Glomerular visceral epithelial cell (primary cell): ENCODE results near the gene POLG2.
A peak's percentile ranks its signal among the peaks of the same experiment; 100 is the strongest.
"Not testable (repeated sequence)": the region's sequence is repeated elsewhere in the genome, so short reads cannot be mapped to it uniquely, and the experiment has no call there.

Source experiments
- DNase-seq: peaks from one replicate; pipeline ENCODE4 v3.0.0-alpha.2; 2016; ENCODE audit errors: extremely low spot score

The POLG2 gene

DNA sequence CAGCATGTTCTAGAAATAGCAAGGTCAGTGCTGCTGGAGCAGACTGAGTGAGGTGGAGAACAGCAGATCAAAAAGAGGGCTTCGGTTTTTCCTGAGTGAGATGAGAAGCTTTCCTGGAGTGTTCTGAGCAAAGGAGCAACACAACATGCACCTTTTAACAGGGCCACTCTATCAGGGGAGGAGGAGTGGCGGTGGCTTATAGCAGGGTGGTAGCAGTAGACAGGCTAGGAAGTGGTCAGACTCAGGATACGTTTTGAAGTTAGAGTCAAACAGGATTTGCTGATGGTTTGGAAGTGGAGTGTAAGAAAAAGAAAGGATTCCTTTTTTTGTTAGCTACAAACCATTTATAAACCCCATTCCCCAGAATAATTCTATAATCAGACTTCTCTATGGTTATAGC, 12.5 kb downstream of the POLG2 start:
- no peak for DNase-seq

GRCh38 chr17:64480951-64481350, 15.9 kb downstream of the POLG2 start:
- no peak for DNase-seq

DNA sequence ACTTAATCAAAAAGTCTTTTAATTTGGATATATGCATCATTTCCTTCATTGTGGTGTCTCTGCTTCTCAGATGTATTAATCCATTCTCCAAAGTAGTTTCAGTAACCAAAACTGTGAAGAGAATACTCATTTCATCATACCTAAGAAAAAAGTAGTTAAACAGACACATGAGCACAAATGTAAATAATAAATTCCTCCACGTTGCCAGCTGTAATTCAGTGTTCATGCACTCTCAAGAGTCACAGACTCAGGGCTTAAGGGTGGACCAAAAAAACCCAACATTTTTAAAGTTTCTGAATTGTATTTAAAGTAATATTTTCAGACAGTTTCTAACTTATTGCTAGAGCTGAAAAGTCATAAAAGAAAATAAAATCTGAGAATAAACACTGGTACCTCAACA, 19.0 kb downstream of the POLG2 start:
- no peak for DNase-seq

DNA sequence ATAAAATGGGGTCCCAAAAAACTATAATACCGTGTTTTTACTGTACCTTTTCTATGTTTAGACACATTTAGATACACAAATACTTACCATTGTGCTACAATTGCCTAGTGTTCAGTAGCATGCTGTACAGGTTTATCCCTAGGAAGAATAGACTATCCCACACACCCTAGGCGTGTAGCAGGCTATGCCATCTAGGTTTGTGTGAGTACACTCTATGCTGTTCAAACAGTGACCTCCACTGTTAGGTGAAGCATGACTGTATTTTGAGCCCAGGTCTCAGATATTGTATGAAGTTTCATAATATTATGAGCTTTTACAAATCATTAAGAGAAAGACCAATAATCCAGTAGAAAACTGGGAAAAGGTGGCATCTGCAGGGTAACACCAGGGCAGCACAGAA, 24.3 kb downstream of the POLG2 start:
- DNase-seq, result no peak

DNA sequence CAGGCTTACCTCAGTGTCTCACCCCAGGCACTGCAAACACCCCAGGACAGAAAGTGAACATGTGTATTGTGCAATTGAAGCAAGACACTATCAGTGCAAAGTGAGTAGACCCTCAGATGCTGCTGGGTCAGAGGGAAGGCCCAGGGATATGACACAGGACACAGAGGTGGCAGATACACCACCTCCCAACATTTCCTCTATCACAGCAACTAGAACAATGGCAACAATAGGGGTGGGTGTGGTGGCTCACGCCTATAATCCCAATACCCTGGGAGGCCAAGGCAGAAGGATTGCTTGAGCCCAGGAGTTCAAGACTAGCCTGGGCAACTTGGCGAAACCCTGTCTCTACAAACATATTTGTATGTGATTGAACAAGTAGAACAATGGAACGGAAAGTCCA, 25.4 kb downstream of the POLG2 start:
- no peak for DNase-seq

GRCh38 chr17:64470625-64471024, 26.2 kb downstream of the POLG2 start:
- DNase-seq, result no peak

GRCh38 chr17:64466834-64467233, 30.0 kb downstream of the POLG2 start:
- not testable (repeated sequence) for DNase-seq

DNA sequence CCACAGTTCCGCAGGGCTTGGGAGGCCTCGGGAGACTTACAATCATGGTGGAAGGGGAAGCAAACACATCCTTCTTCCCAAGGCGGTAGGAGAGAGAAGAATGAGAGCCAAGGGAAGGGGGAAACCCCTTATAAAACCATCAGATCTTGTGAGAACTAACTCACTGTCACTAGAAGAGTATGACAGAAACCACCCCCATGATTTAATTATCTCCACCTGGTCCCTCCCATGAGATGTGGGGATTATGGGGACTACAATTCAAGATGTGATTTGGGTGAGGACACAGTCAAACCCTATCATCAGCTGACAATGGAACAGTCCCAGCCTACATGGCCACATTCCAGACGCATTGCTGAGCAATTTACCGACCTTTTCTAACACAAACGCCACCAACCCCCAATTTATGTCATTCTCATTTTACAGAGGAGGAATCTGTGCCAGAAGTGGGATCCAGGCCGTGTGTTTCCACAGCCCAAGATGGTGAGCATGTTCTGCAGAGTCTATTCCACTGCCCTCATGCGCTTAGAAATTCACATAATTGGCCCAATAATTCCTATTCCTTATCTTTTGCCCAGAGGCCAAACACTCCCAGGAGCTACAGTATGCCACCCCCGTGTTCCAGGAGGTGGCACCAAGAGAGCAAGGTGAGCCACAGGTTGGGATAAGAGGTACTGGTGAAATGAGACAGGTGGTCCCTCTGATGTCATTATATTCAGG, 30.7 kb downstream of the POLG2 start:
- DNase-seq, result no peak

DNA sequence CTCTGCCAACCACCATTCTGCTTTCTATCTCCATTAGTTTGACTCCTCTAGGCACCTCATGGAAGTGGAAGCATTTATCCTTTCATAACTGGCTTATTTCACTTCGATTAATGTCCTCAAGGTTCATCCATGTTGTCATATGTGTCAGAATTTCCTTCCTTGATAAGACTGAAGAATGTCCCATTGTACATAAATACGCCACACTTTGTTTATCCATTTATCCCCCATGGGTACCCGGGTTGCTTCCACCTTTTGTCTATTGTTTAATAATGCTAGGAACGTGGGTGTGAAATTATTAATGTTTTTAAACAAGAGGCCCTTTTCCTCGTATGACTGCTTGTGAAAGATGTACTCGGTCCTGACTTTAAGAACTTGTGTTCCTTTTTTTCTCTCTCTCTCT, 35.1 kb downstream of the POLG2 start:
- DNase-seq, result no peak

DNA sequence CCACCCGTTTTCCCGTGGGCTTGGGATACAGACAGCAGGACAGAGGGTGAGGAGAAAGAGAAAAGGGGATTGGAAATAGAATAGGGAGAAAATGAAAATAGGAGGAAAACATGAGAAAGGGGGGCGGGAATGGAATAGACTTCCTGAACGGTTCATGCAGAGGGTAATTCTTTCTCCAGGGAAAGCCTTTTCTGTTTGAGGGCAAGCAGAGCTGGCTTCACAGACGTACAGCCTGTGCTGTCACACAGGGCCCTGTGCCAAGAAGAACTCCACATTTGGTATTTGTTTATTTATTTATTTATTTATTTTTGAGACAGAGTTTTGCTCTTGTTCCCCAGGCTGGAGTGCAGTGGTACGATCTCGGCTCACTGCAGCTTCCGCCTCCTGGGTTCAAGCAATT, 35.9 kb downstream of the POLG2 start:
- no peak for DNase-seq

DNA sequence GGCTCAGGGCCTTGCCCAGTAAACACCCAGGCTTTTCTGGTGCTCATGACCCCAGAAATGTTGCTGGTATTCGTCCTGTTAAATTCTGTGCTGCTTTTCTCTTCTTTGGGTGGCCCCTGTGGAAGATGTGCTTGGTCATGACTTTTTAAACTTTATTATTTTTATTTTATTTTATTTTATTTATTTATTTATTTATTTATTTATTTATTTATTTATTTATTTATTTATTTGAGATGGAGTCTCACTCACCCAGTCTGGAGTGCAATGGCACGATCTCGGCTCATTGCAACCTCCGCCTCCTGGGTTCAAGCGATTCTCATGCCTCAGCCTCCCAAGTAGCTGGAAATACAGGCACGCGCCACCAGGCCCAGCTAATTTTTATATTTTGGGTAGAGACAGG, 37.0 kb downstream of the POLG2 start:
- not testable (repeated sequence) for DNase-seq

DNA sequence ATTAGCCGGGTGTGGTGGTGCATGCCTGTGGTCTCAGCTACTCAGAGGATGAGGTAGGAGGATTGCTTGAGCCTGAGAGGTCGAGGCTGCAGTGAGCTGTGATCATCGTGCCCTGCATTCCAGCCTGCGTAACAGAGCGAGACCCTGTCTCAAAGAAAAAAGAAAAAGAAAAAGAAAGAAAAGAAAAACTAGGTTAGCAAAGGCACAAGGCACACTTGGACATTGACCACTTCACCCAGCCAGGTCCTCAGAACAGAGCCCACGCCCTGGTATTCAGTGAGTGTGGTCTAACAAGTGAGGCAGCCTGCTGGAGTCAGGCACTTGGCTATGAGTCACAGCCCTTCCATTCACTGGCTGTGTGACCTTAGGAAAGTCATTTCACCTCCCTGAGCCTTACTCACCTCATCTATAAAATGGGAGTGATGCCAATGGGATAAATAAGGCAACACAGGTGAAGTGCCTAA, 37.5 kb downstream of the POLG2 start:
- peak; percentile 82 for DNase-seq

GRCh38 chr17:64458756-64459155, 38.1 kb downstream of the POLG2 start:
- DNase-seq, result no peak

GRCh38 chr17:64457156-64457555, 39.7 kb downstream of the POLG2 start:
- peak; percentile 84 for DNase-seq

DNA sequence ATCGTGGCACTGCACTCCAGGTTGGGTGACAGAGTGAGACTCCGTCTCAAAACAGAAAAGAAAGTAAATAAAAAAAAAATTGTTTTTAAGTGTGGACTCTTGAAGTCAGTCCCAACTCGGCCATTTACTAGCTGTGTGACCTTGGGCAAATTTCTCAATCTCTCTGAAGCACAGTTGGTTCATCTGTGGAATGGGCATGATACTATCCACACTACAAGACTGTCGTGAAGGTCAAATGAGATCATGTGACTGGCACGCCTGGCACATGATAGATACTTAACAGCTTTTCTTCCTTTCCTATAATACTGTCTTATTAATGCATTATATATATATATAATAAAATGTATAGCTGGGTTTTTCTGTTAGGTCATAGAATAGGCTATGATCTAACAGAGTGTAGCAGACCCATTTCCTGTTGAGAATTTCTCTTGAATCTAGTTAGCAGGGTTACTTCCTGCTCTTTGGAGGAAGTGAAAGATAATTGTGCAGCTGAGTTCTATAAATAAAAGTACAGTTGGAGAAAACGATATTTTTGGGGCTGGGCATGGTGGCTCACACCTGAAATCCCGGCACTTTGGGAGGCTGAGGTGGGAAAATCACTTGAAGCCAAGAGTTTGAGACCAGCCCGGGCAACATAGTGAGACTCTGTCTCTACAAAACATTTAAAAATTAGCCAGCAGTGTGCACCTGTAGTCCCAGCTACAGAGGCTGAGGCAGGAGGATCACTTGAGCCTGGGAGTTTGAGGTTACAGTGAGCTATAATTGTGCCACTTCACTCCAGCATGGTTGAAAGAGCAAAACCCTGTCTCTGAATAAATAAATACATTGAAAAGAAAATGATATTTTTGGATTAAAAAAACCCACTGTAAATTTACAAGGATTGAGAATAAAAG, 40.6 kb downstream of the POLG2 start:
- no peak for DNase-seq

GRCh38 chr17:64449545-64449944, 47.3 kb downstream of the POLG2 start:
- DNase-seq, result no peak

DNA sequence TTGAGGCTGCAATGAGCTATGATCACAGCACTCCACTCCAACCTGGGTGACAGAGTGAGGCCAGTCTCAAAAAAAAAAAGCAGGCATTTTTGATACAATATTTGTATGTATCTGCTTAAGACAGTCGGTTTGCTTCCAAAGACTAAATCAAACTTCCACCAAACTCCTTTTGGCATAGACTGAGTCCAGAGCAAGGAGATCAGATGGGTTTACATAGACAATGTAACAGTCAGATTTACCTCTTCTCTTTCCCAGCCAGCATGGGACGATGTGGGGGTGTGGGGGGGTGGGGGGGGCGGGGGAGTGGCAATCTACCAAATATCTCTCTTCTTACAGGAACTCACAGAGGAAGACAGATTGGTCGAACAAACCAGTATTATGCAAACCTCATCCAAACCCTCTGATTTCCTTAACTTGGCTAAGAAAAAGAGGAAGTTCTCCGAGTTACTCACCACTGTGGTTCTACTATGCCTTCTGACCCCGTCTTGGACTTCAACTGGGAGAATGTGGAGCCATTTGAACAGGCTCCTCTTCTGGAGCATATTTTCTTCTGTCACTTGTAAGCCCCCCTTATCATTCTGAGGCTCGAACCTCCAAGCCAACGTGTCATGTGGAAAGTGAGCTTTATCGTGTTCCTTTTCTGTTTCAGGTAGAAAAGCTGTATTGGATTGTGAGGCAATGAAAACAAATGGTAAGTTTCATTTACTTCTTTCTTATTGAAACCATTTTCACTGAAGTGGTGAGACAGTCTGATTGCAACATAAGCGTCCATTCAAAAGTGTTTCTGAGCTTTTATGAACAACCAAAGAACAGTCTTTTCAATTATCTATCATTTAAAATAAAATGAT, 48.0 kb downstream of the POLG2 start, which contains the start of gene MILR1:
TSS of gene MILR1 (plus strand) at position 451 of the 848 bp plus-strand sequence. CDS start at position 505, 54 bp downstream.
- DNase-seq, result peak; percentile 84

- DNase-seq, result no peak
Measured at GRCh38 chr17:64447526-64447925, 49.3 kb downstream of the POLG2 start.

GRCh38 chr17:64443086-64443760, 53.6 kb downstream of the POLG2 start:
- DNase-seq, result no peak

DNA sequence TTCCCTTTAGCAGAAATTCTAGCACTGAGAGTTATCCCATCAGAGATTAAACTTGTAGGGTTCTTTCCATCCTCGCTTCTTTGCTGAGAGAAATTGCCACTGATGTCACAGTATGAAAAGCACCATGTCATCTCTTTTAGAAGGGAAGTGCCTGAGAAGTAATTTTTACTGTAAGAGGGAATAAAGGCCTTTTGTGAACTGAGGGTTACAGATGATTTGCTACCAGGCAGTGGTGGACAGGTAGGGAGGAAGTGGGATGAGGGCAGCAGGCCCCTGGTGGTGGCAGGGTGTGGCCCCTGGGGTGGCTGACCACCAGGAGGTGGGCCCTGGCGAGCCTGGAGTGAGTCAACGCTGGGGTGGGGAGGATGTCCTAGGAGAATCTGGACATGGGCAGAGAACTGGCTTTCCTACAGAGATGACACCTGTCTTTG, 54.3 kb downstream of the POLG2 start:
- no peak for DNase-seq
